ENCODE measurements around the gene LRRC2.

LRRC2 gene

DNA sequence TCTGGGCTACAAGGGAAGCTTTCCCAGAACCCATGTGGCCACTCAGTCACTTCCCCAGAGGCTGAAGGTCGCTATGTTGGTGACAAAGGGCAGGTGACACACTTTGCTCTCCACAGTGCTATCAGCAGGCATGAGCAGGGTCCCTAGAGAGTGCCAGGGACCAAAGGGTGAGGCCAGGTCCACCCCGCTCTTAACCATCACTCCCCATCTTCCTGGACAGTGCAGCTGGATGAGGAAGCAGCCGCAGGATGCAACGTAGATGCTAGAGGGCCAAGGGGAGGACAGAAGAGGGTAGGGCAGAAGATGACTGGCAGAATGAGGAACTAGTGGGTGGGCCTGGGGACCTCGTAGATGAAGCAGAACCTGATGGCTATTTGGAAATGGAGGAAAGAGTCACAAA, 87.8 kb downstream of the LRRC2 start:
- Mint-ChIP-seq H3K27me3 (ENCODE audit: low read depth) (peaks cover 31% of the 10 kb centered on the region), H3K9me3 (peaks cover 15% of the 10 kb centered on the region), H3K4me1 (peaks cover 4% of the 10 kb centered on the region), H3K4me3 (no peak overlapping the region), H3K36me3 (ENCODE audit: low read depth) (no peaks in the 10 kb centered on the region), H3K27ac (no peak overlapping the region)
- TF ChIP-seq, protein P1, sequence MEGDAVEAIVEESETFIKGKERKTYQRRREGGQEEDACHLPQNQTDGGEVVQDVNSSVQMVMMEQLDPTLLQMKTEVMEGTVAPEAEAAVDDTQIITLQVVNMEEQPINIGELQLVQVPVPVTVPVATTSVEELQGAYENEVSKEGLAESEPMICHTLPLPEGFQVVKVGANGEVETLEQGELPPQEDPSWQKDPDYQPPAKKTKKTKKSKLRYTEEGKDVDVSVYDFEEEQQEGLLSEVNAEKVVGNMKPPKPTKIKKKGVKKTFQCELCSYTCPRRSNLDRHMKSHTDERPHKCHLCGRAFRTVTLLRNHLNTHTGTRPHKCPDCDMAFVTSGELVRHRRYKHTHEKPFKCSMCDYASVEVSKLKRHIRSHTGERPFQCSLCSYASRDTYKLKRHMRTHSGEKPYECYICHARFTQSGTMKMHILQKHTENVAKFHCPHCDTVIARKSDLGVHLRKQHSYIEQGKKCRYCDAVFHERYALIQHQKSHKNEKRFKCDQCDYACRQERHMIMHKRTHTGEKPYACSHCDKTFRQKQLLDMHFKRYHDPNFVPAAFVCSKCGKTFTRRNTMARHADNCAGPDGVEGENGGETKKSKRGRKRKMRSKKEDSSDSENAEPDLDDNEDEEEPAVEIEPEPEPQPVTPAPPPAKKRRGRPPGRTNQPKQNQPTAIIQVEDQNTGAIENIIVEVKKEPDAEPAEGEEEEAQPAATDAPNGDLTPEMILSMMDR (IDR thresholded peaks at IDR 0.05; ENCODE audit: unreplicated experiment in 3 of 3) = no peak

DNA sequence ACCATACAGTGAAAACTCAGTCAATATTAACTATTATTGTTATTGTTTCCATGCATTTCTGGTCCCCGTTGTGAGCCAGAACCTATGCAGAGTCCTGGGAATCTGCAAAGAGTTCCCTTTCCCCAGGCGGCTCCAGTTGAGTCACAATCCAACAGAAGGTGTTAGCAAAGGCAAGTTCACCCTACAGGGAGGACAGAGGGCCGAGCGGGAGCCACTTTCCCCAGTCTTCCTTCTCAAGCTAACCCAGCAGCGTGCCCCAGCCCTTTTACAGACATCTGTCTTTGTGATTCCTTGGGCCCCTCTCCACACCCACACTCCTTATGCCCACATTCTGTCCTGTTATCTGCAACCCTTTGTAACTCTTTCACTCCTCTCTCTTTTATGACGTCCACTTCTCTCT, 88.3 kb downstream of the LRRC2 start:
- no peak overlapping the region for H3K4me3 Mint-ChIP-seq
- H3K36me3 Mint-ChIP-seq (ENCODE audit: low read depth) = no peaks in the 10 kb centered on the region
- no peaks in the 10 kb centered on the region for H3K4me1 Mint-ChIP-seq
- peaks cover 35% of the 10 kb centered on the region for H3K27me3 Mint-ChIP-seq (ENCODE audit: low read depth)
- peaks cover 15% of the 10 kb centered on the region for H3K9me3 Mint-ChIP-seq
- TF ChIP-seq, protein P1 (IDR thresholded peaks at IDR 0.05; ENCODE audit: unreplicated experiment in 3 of 3) = no peak
- no peak overlapping the region for H3K27ac Mint-ChIP-seq

DNA sequence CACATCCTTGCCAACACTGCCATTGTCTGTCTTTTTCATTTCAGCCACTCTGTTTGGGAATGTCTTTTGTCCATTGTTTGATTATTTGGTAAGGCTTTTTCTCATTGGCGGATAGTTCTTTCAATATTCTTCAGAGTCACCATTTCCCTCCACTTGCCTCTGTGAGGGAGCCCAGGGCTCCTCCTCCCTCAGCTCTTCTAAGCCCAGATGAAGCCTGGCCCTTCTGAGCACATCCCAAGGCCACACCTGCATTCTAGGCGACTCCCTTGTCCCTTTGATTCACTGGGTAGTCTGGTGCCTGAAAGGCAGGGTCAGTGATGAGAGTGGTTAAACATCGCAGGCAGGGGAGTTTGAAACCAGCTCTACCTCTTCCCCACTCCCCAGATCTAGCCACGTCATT, 89.0 kb downstream of the LRRC2 start:
- Mint-ChIP-seq H3K27ac (no peak overlapping the region), H3K4me3 (no peak overlapping the region), H3K27me3 (ENCODE audit: low read depth) (peaks cover 40% of the 10 kb centered on the region), H3K9me3 (peaks cover 15% of the 10 kb centered on the region), H3K4me1 (no peaks in the 10 kb centered on the region), H3K36me3 (ENCODE audit: low read depth) (no peaks in the 10 kb centered on the region)
- TF ChIP-seq, protein P1 (IDR thresholded peaks at IDR 0.05; ENCODE audit: unreplicated experiment in 3 of 3) = no peak

DNA sequence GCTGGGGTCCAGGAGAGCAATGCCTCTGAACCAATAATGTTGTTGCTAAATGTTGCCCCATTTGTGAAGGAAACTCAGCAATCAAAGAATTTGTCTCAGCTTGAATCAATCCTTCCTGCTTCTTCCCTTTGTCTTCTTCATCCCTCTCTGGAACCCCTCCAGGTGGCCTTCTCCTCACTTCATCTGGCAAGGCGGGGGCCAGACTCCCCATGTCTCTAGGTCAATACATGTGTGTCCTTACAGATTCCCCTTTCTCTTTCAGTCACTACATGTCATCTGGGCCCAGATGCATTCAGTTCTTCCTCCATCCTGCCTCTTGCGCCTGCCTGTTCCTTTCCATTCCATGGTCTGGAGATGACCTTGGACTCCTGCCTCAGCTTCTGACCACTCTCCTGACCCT, 93.4 kb downstream of the LRRC2 start:
- Mint-ChIP-seq H3K36me3 (ENCODE audit: low read depth) (no peaks in the 10 kb centered on the region), H3K4me3 (no peak overlapping the region), H3K27me3 (ENCODE audit: low read depth) (peaks cover 36% of the 10 kb centered on the region), H3K4me1 (peaks cover 6% of the 10 kb centered on the region), H3K27ac (no peak overlapping the region), H3K9me3 (peaks cover 15% of the 10 kb centered on the region)
- TF ChIP-seq, protein P1 (IDR thresholded peaks at IDR 0.05; ENCODE audit: unreplicated experiment in 3 of 3) = no peak

DNA sequence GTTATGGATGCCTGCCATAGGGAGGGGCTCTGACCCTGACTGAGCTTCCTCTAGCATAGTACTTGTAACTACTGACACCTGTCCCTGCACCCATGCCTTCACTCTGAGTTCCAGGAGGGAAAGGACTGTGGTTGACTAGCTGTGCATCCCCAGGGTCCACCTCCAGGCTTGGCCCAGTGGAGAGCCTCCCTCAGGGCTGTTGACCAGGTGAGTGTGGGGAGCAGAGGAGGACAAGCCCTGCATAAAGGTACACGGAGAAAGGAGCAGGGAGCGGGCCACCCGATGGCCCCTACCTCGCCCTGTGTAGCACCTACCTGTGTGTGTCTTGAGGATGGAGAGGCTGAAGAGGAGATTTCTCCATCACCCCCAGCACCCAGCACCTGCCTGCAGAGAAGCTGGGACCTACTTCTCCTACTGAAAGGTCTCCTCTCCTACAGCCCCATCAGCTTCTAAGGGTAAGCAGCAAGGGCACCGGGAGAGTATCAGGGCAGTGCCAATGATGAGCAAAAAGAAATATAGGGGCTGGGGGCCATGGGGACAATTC, 94.7 kb downstream of the LRRC2 start:
- Mint-ChIP-seq H3K4me3 (no peak overlapping the region), H3K9me3 (peaks cover 15% of the 10 kb centered on the region), H3K4me1 (peaks cover 6% of the 10 kb centered on the region), H3K27ac (no peak overlapping the region), H3K36me3 (ENCODE audit: low read depth) (no peaks in the 10 kb centered on the region), H3K27me3 (ENCODE audit: low read depth) (peaks cover 37% of the 10 kb centered on the region)
- TF ChIP-seq, protein P1 (IDR thresholded peaks at IDR 0.05; ENCODE audit: unreplicated experiment in 3 of 3) = no peak

DNA sequence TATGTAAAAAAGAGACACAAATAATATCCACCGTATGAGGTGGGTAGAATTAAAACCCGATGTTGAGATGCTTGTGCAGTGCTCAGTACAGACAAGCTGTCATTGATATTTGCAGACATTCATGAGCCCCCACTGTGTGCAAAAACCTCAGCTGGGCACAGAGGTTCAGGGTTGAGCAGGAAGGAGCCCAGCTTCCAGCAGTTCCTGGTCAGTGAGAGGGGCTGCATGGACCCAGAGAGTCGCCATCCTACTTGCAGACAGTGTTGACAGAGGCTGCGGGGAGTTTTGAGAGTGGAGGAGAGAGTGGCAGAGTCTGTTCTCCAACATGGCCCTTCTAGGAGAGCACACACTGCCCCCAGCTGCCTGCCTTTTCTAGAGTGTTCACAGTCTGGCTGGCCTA, 95.3 kb downstream of the LRRC2 start:
- peaks cover 40% of the 10 kb centered on the region for H3K27me3 Mint-ChIP-seq (ENCODE audit: low read depth)
- peaks cover 6% of the 10 kb centered on the region for H3K4me1 Mint-ChIP-seq
- peaks cover 15% of the 10 kb centered on the region for H3K9me3 Mint-ChIP-seq
- H3K36me3 Mint-ChIP-seq (ENCODE audit: low read depth) = no peaks in the 10 kb centered on the region
- TF ChIP-seq, protein P1 (IDR thresholded peaks at IDR 0.05; ENCODE audit: unreplicated experiment in 3 of 3) = no peak
- no peak overlapping the region for H3K27ac Mint-ChIP-seq
- H3K4me3 Mint-ChIP-seq = no peak overlapping the region
